Adrenal gland (tissue), 5 donors: ENCODE measurements around the gene IPO11.

Experiments
- POLR2A ChIP-seq, 2 donors: fragments of 450-650 bp; IDR thresholded peaks; one replicate each; pipeline ENCODE4 v1.6.1; 2017; ENCODE audit warnings: antibody characterized with exemption in 2 of 2, mild to moderate bottlenecking in 2 of 2, moderate library complexity in 1 of 2
- TF ChIP-seq, protein P1 (sequence below), 6 experiments: fragments of 450-650 bp in 4 of 6; fragments of 200-600 bp in 2 of 6; sonication (generic) in 1 of 6; IDR thresholded peaks; 1 replicate in 5 of 6; 2 replicates in 1 of 6; pipeline versions ENCODE4 v1.5.1 to v1.8.0; 2016 to 2021; ENCODE audit warnings: antibody characterized with exemption in 6 of 6, mild to moderate bottlenecking in 2 of 6, moderate library complexity in 1 of 6
- donor health status: DM: no; HTN: no; CAD: no.

DNA sequence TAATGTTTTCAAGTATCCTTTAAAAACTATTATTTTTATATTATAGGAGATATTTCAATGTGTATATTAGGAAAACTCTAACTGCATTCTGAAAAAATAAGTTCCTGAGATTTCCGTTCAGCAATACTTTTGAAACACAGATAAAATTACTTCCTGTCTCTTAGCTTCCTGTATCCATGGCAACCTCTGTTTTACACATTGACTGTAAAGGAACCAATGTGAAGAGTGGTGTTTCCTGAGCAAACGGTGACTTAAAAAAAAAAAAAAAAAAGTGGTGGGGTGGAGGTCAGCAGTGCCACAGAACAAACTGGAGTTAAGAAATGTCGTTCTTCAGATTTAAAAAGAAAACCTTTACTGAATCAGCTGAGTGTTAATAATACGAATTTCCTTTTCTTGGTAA lies 166.0 kb downstream of the IPO11 start, which contains the start of gene LRRC70:
- TF ChIP-seq POLR2A (IDR thresholded peaks at IDR 0.05) = no peak
- TF ChIP-seq, protein P1, sequence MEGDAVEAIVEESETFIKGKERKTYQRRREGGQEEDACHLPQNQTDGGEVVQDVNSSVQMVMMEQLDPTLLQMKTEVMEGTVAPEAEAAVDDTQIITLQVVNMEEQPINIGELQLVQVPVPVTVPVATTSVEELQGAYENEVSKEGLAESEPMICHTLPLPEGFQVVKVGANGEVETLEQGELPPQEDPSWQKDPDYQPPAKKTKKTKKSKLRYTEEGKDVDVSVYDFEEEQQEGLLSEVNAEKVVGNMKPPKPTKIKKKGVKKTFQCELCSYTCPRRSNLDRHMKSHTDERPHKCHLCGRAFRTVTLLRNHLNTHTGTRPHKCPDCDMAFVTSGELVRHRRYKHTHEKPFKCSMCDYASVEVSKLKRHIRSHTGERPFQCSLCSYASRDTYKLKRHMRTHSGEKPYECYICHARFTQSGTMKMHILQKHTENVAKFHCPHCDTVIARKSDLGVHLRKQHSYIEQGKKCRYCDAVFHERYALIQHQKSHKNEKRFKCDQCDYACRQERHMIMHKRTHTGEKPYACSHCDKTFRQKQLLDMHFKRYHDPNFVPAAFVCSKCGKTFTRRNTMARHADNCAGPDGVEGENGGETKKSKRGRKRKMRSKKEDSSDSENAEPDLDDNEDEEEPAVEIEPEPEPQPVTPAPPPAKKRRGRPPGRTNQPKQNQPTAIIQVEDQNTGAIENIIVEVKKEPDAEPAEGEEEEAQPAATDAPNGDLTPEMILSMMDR (IDR thresholded peaks at IDR 0.05) = no peak
